ENCODE data around the gene PRRC1. TPM values are rescaled to one million over a fixed set of nuclear protein-coding genes. Genes with fewer than 3 reads are reported as not detected.

The PRRC1 gene
- total RNA-seq, 1 donor from 2014 or later = 39.5 TPM

GRCh38 chr5:127514816-127515215, 2.6 kb upstream of the PRRC1 start:
- H3K4me1 ChIP-seq = peaks cover 2 to 9% of the 10 kb centered on the region in 2 donors
- intact Hi-C loops (cut with DNase I) = loop anchor here (5.0 kb wide), 2 partner anchors 567 to 738 kb away; partner anchors contain the start of genes LMNB1 and SLC12A2
- no peaks in the 10 kb centered on the region for H3K36me3 ChIP-seq
- H3K27ac ChIP-seq = no peak overlapping the region
- no peaks in the 10 kb centered on the region for H3K27me3 ChIP-seq
- no peaks in the 10 kb centered on the region for H3K9me3 ChIP-seq
- no peak for TF ChIP-seq CTCF (IDR thresholded peaks at IDR 0.05)
- H3K4me3 ChIP-seq = no peak overlapping the region
- no peak for DNase-seq (ENCODE audit: low spot score in 2 of 2)

DNA sequence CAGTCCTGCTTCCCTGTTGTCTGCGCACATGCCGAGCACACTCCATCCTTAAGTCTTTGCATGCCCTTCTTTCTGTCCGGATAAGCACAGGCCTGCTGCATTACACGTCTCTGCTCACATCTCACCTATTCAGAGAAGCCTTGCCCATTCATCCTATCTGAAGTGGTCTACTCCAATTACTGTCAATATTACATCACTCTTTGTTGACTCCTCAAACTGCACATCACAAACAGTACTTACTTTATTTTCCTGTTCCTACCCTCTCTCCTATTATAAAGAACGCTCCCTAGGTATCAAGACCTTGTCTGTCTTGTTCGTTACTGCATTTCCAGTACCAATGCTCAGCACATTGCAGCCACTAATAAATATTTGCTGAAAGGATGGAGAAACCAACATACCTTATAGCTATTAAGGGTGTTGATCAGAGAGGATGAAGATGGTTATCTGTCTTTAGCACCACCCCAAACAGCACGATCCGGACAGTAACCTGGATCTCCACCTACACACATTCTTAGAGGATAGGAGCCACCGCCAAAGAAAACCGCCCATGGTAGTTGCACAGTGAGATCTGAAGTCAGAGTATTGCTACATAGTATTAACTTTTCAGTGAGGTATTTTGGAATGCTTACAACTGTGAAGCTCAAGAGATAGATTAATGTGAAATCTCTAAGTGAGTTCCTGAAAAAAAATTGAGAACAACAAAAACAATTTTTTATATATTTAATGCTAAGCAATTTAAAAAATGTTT, 1.6 kb upstream of the PRRC1 start:
- H3K9me3 ChIP-seq = no peaks in the 10 kb centered on the region
- no peak overlapping the region for H3K4me3 ChIP-seq
- no peaks in the 10 kb centered on the region for H3K27me3 ChIP-seq
- no peak for TF ChIP-seq CTCF (IDR thresholded peaks at IDR 0.05)
- H3K27ac ChIP-seq = no peak overlapping the region
- H3K36me3 ChIP-seq = no peaks in the 10 kb centered on the region
- no peak for DNase-seq (ENCODE audit: low spot score in 2 of 2)
- H3K4me1 ChIP-seq = peaks cover 2 to 10% of the 10 kb centered on the region in 2 donors
- intact Hi-C loops (cut with DNase I) = loop anchor here (5.0 kb wide), 2 partner anchors 566 to 739 kb away; partner anchors contain the start of genes LMNB1 and SLC12A2

- no peak for TF ChIP-seq CTCF (IDR thresholded peaks at IDR 0.05)
- peak overlapping the region; percentile 88 to 94 for H3K4me3 ChIP-seq
- no peak for DNase-seq (ENCODE audit: low spot score in 2 of 2)
- H3K27ac ChIP-seq = peak overlapping the region in 1 of 2 donors; percentile 52
- H3K9me3 ChIP-seq = no peaks in the 10 kb centered on the region
- peaks cover 2 to 10% of the 10 kb centered on the region in 2 donors for H3K4me1 ChIP-seq
- H3K36me3 ChIP-seq = no peaks in the 10 kb centered on the region
- intact Hi-C loops (cut with DNase I) = loop anchor here (5.0 kb wide), 2 partner anchors 565 to 740 kb away; partner anchors contain the start of genes LMNB1 and SLC12A2
- H3K27me3 ChIP-seq = no peaks in the 10 kb centered on the region
Observed at GRCh38 chr5:127517110-127517479, 345 bp upstream of the PRRC1 start.

- no peak for TF ChIP-seq CTCF (IDR thresholded peaks at IDR 0.05)
- Histone ChIP-seq H3K4me1 (peaks cover 2 to 10% of the 10 kb centered on the region in 2 donors), H3K9me3 (no peaks in the 10 kb centered on the region), H3K36me3 (peaks cover 0 to under 1% of the 10 kb centered on the region in 2 donors), H3K27ac (peak overlapping the region; percentile 67 to 68), H3K4me3 (peak overlapping the region; percentile 88 to 94), H3K27me3 (no peaks in the 10 kb centered on the region)
- intact Hi-C loops (cut with DNase I) = loop anchor here (5.0 kb wide), 2 partner anchors 564 to 741 kb away; partner anchors contain the start of genes LMNB1 and SLC12A2
- no peak for DNase-seq (ENCODE audit: low spot score in 2 of 2)
Observed at GRCh38 chr5:127518319-127518621, 830 bp downstream of the PRRC1 start.

DNA sequence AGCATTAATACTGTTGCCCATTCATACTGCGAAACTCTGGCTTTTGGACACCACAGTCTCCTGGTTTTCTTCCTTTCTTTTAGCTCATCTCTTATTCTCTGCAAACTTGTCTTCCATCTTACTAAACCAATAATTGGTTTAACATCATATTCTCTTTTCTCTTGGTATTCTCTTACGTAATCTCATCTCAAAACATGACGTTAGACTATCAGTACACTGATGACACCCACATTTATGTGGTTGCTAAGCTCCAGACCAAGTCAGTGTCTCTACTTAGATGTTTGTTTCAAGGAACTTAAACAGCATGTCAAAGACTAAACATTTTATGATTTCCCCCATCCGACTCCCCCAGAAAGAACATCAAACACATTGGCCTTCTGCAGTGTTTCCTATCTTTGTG, 2.1 kb downstream of the PRRC1 start:
- H3K9me3 ChIP-seq = no peaks in the 10 kb centered on the region
- no peak for TF ChIP-seq CTCF (IDR thresholded peaks at IDR 0.05)
- peaks cover 2 to 10% of the 10 kb centered on the region in 2 donors for H3K4me1 ChIP-seq
- H3K27me3 ChIP-seq = no peaks in the 10 kb centered on the region
- peaks cover 10 to 12% of the 10 kb centered on the region in 2 donors for H3K36me3 ChIP-seq
- no peak overlapping the region for H3K27ac ChIP-seq
- intact Hi-C loops (cut with DNase I) = loop anchor here (5.0 kb wide), 2 partner anchors 563 to 742 kb away; partner anchors contain the start of genes LMNB1 and SLC12A2
- H3K4me3 ChIP-seq = no peak overlapping the region
- no peak for DNase-seq (ENCODE audit: low spot score in 2 of 2)
